ENCODE results near the gene CREG2. TPM values are rescaled to one million over a fixed set of nuclear protein-coding genes. Genes with fewer than 3 reads are reported as not detected.

The CREG2 gene
- total RNA-seq, 4 donors from 2014 or later = under 0.01 to 0.16 TPM; not detected in 2

DNA sequence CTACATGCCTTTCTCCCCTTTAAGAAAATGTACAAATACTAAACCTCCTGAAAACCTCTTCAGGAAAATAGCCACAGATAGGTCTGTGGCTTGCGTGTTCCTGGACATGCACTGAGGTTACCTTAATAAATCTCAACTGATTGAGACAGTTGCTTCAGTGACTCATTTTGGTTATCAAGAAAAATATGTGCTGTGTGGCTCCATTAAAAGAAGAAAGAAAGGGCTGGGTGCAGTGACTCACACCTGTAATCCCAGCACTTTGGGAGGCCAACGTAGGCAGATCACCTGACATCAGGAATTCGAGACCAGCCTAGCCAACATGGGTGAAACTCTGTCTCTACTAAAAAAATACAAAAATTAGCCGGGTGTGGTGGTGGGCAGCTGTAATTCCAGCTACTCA, 27.1 kb downstream of the CREG2 start:
- DNase-seq = no peak
- 61 to 70% methylated on average over 2 to 4 of the region's 4 CpGs for WGBS, 2 donors (ENCODE audit: low coverage in 1 of 2)
- intact Hi-C loops (cut with DNase I; ENCODE audit: low total_unique reads) (no loop called here), in situ Hi-C loops (cut with MboI; ENCODE audit: low pct_ligation_motif_present in 1 of 4, low pct_unique_long_range_greater_than_20kb in 1 of 4, low sequenced_read_pairs in 3 of 4) (no loop called here)
- Histone ChIP-seq H3K27ac (no peak overlapping the region), H3K4me1 (no peaks in the 10 kb centered on the region), H3K4me3 (no peak overlapping the region), H3K9me3 (no peaks in the 10 kb centered on the region), H3K27me3 (no peaks in the 10 kb centered on the region), H3K36me3 (no peaks in the 10 kb centered on the region)
- TF ChIP-seq, protein P1, sequence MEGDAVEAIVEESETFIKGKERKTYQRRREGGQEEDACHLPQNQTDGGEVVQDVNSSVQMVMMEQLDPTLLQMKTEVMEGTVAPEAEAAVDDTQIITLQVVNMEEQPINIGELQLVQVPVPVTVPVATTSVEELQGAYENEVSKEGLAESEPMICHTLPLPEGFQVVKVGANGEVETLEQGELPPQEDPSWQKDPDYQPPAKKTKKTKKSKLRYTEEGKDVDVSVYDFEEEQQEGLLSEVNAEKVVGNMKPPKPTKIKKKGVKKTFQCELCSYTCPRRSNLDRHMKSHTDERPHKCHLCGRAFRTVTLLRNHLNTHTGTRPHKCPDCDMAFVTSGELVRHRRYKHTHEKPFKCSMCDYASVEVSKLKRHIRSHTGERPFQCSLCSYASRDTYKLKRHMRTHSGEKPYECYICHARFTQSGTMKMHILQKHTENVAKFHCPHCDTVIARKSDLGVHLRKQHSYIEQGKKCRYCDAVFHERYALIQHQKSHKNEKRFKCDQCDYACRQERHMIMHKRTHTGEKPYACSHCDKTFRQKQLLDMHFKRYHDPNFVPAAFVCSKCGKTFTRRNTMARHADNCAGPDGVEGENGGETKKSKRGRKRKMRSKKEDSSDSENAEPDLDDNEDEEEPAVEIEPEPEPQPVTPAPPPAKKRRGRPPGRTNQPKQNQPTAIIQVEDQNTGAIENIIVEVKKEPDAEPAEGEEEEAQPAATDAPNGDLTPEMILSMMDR (IDR thresholded peaks at IDR 0.05) = no peak
- TF ChIP-seq POLR2AphosphoS5 (IDR thresholded peaks at IDR 0.05) (no peak), EP300 (IDR thresholded peaks at IDR 0.05; ENCODE audit: low read depth) (no peak), POLR2A (IDR thresholded peaks at IDR 0.05) (no peak)

GRCh38 chr2:101359410-101359954, 27.8 kb downstream of the CREG2 start:
- H3K4me1 ChIP-seq = no peaks in the 10 kb centered on the region
- H3K27ac ChIP-seq = no peak overlapping the region
- in situ Hi-C loops (cut with MboI; ENCODE audit: low pct_ligation_motif_present in 1 of 4, low pct_unique_long_range_greater_than_20kb in 1 of 4, low sequenced_read_pairs in 3 of 4) (no loop called here), intact Hi-C loops (cut with DNase I; ENCODE audit: low total_unique reads) (no loop called here)
- no peaks in the 10 kb centered on the region for H3K9me3 ChIP-seq
- DNase-seq = no peak
- TF ChIP-seq POLR2AphosphoS5 (IDR thresholded peaks at IDR 0.05) (no peak), POLR2A (IDR thresholded peaks at IDR 0.05) (no peak), EP300 (IDR thresholded peaks at IDR 0.05; ENCODE audit: low read depth) (no peak)
- TF ChIP-seq, protein P1 (IDR thresholded peaks at IDR 0.05) = no peak
- WGBS, 2 donors (ENCODE audit: low coverage in 1 of 2) = 92% methylated on average over 3 to 7 of the region's 7 CpGs
- no peaks in the 10 kb centered on the region for H3K36me3 ChIP-seq
- H3K4me3 ChIP-seq = no peak overlapping the region
- no peaks in the 10 kb centered on the region for H3K27me3 ChIP-seq

DNA sequence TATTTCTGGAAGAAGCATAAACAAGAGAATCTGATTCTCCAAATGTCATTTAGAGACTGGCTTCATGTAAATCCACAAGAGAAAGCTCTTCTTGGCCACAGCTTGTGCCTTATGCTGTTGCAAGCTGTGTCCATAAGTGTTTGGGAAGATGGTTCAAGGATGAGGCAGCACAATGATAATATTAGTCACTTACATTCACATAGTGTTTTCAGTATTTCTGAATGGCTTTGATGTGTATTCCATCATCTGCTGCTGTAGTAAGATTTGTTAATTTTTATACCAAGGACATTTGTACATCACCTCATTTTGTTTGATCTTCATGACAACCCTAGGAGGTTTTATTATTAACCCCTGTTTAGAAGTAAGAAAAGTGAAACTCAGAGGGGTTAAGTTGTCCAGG, 29.9 kb downstream of the CREG2 start:
- H3K9me3 ChIP-seq = no peaks in the 10 kb centered on the region
- H3K36me3 ChIP-seq = no peaks in the 10 kb centered on the region
- no peaks in the 10 kb centered on the region for H3K27me3 ChIP-seq
- in situ Hi-C loops (cut with MboI; ENCODE audit: low pct_ligation_motif_present in 1 of 4, low pct_unique_long_range_greater_than_20kb in 1 of 4, low sequenced_read_pairs in 3 of 4) (no loop called here), intact Hi-C loops (cut with DNase I; ENCODE audit: low total_unique reads) (no loop called here)
- H3K4me1 ChIP-seq = no peaks in the 10 kb centered on the region
- TF ChIP-seq POLR2AphosphoS5 (IDR thresholded peaks at IDR 0.05) (no peak), POLR2A (IDR thresholded peaks at IDR 0.05) (no peak), EP300 (IDR thresholded peaks at IDR 0.05; ENCODE audit: low read depth) (no peak)
- TF ChIP-seq, protein P1 (IDR thresholded peaks at IDR 0.05) = no peak
- no peak overlapping the region for H3K4me3 ChIP-seq
- DNase-seq = no peak
- H3K27ac ChIP-seq = no peak overlapping the region

- no peaks in the 10 kb centered on the region for H3K4me1 ChIP-seq
- in situ Hi-C loops (cut with MboI; ENCODE audit: low pct_ligation_motif_present in 1 of 4, low pct_unique_long_range_greater_than_20kb in 1 of 4, low sequenced_read_pairs in 3 of 4) = no loop called here
- no peaks in the 10 kb centered on the region for H3K27me3 ChIP-seq
- H3K4me3 ChIP-seq = no peak overlapping the region
- H3K27ac ChIP-seq = no peak overlapping the region
- no peak for TF ChIP-seq POLR2AphosphoS5 (IDR thresholded peaks at IDR 0.05)
- TF ChIP-seq, protein P1 (IDR thresholded peaks at IDR 0.05) = no peak
- TF ChIP-seq EP300 (IDR thresholded peaks at IDR 0.05; ENCODE audit: low read depth) = no peak
- TF ChIP-seq POLR2A (IDR thresholded peaks at IDR 0.05) = no peak
- no peak for DNase-seq
- no peaks in the 10 kb centered on the region for H3K9me3 ChIP-seq
- intact Hi-C loops (cut with DNase I; ENCODE audit: low total_unique reads) = no loop called here
- no peaks in the 10 kb centered on the region for H3K36me3 ChIP-seq
- WGBS, 2 donors (ENCODE audit: low coverage in 1 of 2) = 67 to 73% methylated on average over 1 to 2 of the region's 2 CpGs
Observed at GRCh38 chr2:101356521-101356920, 30.8 kb downstream of the CREG2 start.

Measured in transverse colon (tissue), 4 donors.